Activated T-cell treated with anti-CD3 and anti-CD28 coated beads, Interleukin-2, amount 50 U/mL, for 24 hours (primary cell): Measurements from ENCODE around the gene NDUFAF2.

ENCODE experiments used
- DNase-seq: peaks from one replicate; pipeline ENCODE4 v3.0.0-alpha.2; 2020
- H3K27ac Mint-ChIP-seq: 2 replicates; pipeline ENCODE4 v1.8.0; 2020; ENCODE audit warnings: mild to moderate bottlenecking, mixed read lengths
- H3K27me3 Mint-ChIP-seq: 2 replicates; pipeline ENCODE4 v1.8.0; 2020; ENCODE audit warnings: mixed read lengths
- H3K36me3 Mint-ChIP-seq: 2 replicates; pipeline ENCODE4 v1.8.0; 2020; ENCODE audit warnings: low read depth, mixed read lengths
- H3K4me1 Mint-ChIP-seq: 2 replicates; pipeline ENCODE4 v1.8.0; 2020; ENCODE audit warnings: low read depth, mixed read lengths
- H3K4me3 Mint-ChIP-seq: 2 replicates; pipeline ENCODE4 v1.8.0; 2020; ENCODE audit warnings: mild to moderate bottlenecking, moderate library complexity, mixed read lengths
- H3K9me3 Mint-ChIP-seq: 2 replicates; pipeline ENCODE4 v1.8.0; 2020; ENCODE audit warnings: mixed read lengths

NDUFAF2 gene

GRCh38 chr5:61139931-61140330, 194.9 kb downstream of the NDUFAF2 start:
- Mint-ChIP-seq H3K9me3 (no peaks in the 10 kb centered on the region), H3K4me3 (no peak overlapping the region), H3K27ac (no peak overlapping the region), H3K36me3 (peaks cover 4% of the 10 kb centered on the region), H3K4me1 (no peaks in the 10 kb centered on the region), H3K27me3 (no peaks in the 10 kb centered on the region)
- no peak for DNase-seq

DNA sequence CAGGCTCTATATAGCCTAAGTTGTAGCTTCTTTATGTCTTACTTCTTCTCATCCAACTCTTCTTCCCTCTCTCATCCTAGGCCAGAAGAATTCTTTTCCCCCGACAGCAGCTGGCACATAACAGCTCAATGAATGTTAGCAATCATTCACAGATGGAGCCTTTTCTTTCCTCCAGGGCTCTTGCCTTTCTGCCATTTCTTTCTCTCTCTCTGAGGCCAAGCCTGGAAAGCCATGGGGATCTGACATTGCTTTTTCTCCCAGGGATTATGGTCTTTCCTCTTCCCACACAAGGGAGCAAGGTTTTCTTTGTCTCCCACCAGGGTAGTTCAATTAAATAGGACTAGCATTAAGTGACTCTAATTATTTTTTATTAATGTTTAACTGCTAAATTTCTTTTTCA, 196.8 kb downstream of the NDUFAF2 start:
- H3K4me1 Mint-ChIP-seq: no peaks in the 10 kb centered on the region
- H3K27me3 Mint-ChIP-seq: no peaks in the 10 kb centered on the region
- H3K27ac Mint-ChIP-seq: no peak overlapping the region
- no peak for DNase-seq
- peaks cover 15% of the 10 kb centered on the region for H3K36me3 Mint-ChIP-seq
- H3K9me3 Mint-ChIP-seq: peaks cover 6% of the 10 kb centered on the region
- no peak overlapping the region for H3K4me3 Mint-ChIP-seq

DNA sequence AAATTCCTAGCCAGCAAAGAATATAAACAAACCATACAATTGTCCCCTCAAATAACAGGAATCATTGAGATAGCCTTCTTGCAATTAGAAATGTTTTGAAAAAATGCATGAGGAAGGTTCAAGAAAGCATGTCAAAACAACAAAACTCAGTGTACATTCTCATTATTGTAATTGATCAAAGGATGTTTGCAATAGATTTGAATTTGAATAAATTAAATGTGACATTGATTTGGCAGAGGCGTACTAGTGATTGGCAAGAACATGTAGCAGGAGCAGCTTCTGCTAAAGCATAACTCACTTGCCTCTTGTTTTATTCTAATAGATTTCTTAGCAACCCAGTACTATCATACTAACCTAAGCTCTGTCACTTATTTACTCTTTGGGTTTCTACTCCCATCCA, 197.4 kb downstream of the NDUFAF2 start:
- peaks cover 6% of the 10 kb centered on the region for H3K9me3 Mint-ChIP-seq
- no peak overlapping the region for H3K27ac Mint-ChIP-seq
- no peak for DNase-seq
- no peak overlapping the region for H3K4me3 Mint-ChIP-seq
- H3K27me3 Mint-ChIP-seq: no peaks in the 10 kb centered on the region
- H3K36me3 Mint-ChIP-seq: peaks cover 17% of the 10 kb centered on the region
- H3K4me1 Mint-ChIP-seq: no peaks in the 10 kb centered on the region

- H3K27me3 Mint-ChIP-seq: no peaks in the 10 kb centered on the region
- no peak for DNase-seq
- peaks cover 6% of the 10 kb centered on the region for H3K9me3 Mint-ChIP-seq
- H3K36me3 Mint-ChIP-seq: peaks cover 19% of the 10 kb centered on the region
- no peaks in the 10 kb centered on the region for H3K4me1 Mint-ChIP-seq
- no peak overlapping the region for H3K27ac Mint-ChIP-seq
- H3K4me3 Mint-ChIP-seq: no peak overlapping the region
Observed at GRCh38 chr5:61142811-61143210, 197.8 kb downstream of the NDUFAF2 start.

DNA sequence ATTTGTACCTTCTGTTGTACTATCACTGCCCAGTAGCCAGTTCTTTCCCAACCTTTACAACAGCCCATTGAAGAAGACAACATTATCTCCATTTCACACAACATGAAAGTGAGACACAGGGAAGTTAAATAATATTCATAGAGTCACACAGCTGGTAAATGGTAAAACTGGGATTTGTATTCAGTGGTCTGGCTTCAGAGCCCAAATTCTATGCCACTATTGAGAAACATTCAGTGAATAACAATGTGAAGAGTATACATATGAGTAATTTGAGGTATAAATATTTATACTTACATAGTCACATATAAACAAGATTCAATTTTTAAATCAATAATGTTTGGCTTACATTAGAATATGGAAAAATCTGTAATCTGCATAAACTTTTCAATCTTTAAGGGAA, 203.5 kb downstream of the NDUFAF2 start:
- Mint-ChIP-seq H3K27ac (no peak overlapping the region), H3K36me3 (peaks cover 52% of the 10 kb centered on the region), H3K4me3 (no peak overlapping the region), H3K9me3 (peaks cover 25% of the 10 kb centered on the region), H3K4me1 (peaks cover 4% of the 10 kb centered on the region), H3K27me3 (no peaks in the 10 kb centered on the region)
- DNase-seq: no peak

DNA sequence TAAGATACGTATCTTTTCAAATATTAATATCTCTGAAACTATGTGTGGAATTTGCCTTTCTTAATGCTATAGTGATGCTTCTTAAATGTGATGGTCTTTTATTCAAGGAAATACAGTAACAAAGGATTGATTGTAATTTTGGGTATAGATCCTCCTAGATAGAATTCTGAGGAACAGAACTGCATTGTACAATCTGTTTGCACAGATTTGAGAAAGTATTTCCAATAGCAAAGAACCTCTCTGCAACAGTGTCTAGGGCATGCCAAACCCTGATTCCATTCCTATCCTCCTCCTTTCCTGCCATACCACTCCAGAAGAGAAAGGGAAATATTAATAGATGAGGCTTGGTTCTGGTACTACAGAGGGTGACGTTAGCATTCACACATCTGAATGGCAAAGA, 206.9 kb downstream of the NDUFAF2 start:
- H3K4me3 Mint-ChIP-seq: no peak overlapping the region
- H3K4me1 Mint-ChIP-seq: peaks cover 4% of the 10 kb centered on the region
- H3K27me3 Mint-ChIP-seq: no peaks in the 10 kb centered on the region
- no peak overlapping the region for H3K27ac Mint-ChIP-seq
- H3K36me3 Mint-ChIP-seq: peaks cover 67% of the 10 kb centered on the region
- peaks cover 38% of the 10 kb centered on the region for H3K9me3 Mint-ChIP-seq
- DNase-seq: no peak

- H3K9me3 Mint-ChIP-seq: peaks cover 37% of the 10 kb centered on the region
- H3K36me3 Mint-ChIP-seq: peaks cover 89% of the 10 kb centered on the region
- DNase-seq: no peak
- peaks cover 42% of the 10 kb centered on the region for H3K4me1 Mint-ChIP-seq
- no peaks in the 10 kb centered on the region for H3K27me3 Mint-ChIP-seq
- H3K4me3 Mint-ChIP-seq: peak overlapping the region; percentile 8
- H3K27ac Mint-ChIP-seq: no peak overlapping the region
Observed at GRCh38 chr5:61159070-61159469, 214.1 kb downstream of the NDUFAF2 start.

GRCh38 chr5:61159836-61160235, 214.8 kb downstream of the NDUFAF2 start:
- Mint-ChIP-seq H3K27me3 (no peaks in the 10 kb centered on the region), H3K4me1 (peaks cover 46% of the 10 kb centered on the region), H3K27ac (peak overlapping the region; percentile 89), H3K9me3 (peaks cover 29% of the 10 kb centered on the region), H3K36me3 (peaks cover 81% of the 10 kb centered on the region), H3K4me3 (peak overlapping the region; percentile 92)
- DNase-seq: no peak

DNA sequence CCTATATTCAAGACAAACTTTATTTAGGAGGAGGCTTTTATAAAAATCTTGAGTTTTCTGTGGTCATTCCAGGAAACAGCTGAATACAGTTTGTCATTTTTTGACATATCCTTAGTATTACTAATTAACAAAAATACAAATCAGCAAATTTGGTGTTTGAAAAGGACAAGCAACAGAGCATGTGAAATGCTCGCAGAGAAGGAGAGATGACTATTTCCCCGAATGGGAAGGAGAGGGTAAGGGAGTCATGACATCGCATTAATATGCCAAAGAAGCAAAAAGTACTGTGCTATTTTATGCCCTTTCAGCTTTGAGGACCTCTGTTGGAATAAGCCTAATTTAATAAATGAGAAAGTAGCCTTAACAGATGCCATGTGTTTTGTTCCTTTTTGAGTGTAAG, 215.5 kb downstream of the NDUFAF2 start:
- H3K9me3 Mint-ChIP-seq: peaks cover 24% of the 10 kb centered on the region
- H3K36me3 Mint-ChIP-seq: peaks cover 74% of the 10 kb centered on the region
- no peaks in the 10 kb centered on the region for H3K27me3 Mint-ChIP-seq
- DNase-seq: no peak
- peaks cover 47% of the 10 kb centered on the region for H3K4me1 Mint-ChIP-seq
- H3K27ac Mint-ChIP-seq: peak overlapping the region; percentile 89
- H3K4me3 Mint-ChIP-seq: peak overlapping the region; percentile 92

GRCh38 chr5:61162010-61162831, 217.2 kb downstream of the NDUFAF2 start, which contains the start of gene SMIM15:
SMIM15 (minus strand) TSS chr5:61162468; CDS start chr5:61160171, 2,297 bp downstream.
- H3K27ac Mint-ChIP-seq: peak within 1 kb of the TSS; percentile 96
- H3K9me3 Mint-ChIP-seq: peaks cover 21% of the 10 kb centered on the region
- H3K36me3 Mint-ChIP-seq: peaks cover 58% of the 10 kb centered on the region
- H3K4me3 Mint-ChIP-seq: peak within 1 kb of the TSS; percentile 92
- no peaks in the 10 kb centered on the region for H3K27me3 Mint-ChIP-seq
- H3K4me1 Mint-ChIP-seq: peaks cover 47% of the 10 kb centered on the region
- DNase-seq: peak; percentile 88

- H3K4me1 Mint-ChIP-seq: peaks cover 47% of the 10 kb centered on the region
- peak overlapping the region; percentile 96 for H3K27ac Mint-ChIP-seq
- no peaks in the 10 kb centered on the region for H3K27me3 Mint-ChIP-seq
- H3K4me3 Mint-ChIP-seq: peak overlapping the region; percentile 92
- H3K9me3 Mint-ChIP-seq: peaks cover 21% of the 10 kb centered on the region
- H3K36me3 Mint-ChIP-seq: peaks cover 50% of the 10 kb centered on the region
- DNase-seq: no peak
Observed at GRCh38 chr5:61162832-61163567, 218.0 kb downstream of the NDUFAF2 start.

- Mint-ChIP-seq H3K4me3 (peak overlapping the region; percentile 92), H3K36me3 (peaks cover 41% of the 10 kb centered on the region), H3K4me1 (peaks cover 40% of the 10 kb centered on the region), H3K27me3 (no peaks in the 10 kb centered on the region), H3K9me3 (peaks cover 17% of the 10 kb centered on the region), H3K27ac (no peak overlapping the region)
- DNase-seq: no peak
Observed at GRCh38 chr5:61163905-61164304, 218.9 kb downstream of the NDUFAF2 start.

DNA sequence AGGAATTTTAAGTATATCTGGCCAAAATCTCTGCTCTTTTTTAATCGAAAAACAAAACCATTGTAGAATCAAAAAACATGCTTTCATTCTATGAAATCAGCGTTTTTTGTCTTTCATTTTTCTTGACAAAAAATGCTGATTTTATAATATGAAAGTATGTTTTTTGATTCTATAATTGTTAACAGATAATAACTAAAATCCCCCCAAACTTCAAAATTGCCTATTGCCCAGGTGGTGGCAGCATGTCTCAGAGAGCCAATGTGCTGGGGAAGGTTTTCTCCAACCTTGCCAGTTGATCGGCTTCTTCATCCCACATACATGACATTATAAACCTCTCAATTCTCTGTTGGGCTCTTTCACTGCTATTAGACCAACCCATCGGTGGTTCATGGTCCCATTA, 222.4 kb downstream of the NDUFAF2 start:
- H3K27ac Mint-ChIP-seq: no peak overlapping the region
- H3K27me3 Mint-ChIP-seq: no peaks in the 10 kb centered on the region
- no peak overlapping the region for H3K4me3 Mint-ChIP-seq
- peaks cover 10% of the 10 kb centered on the region for H3K36me3 Mint-ChIP-seq
- no peak for DNase-seq
- H3K9me3 Mint-ChIP-seq: peaks cover 9% of the 10 kb centered on the region
- peaks cover 21% of the 10 kb centered on the region for H3K4me1 Mint-ChIP-seq

GRCh38 chr5:61168951-61169350, 223.9 kb downstream of the NDUFAF2 start:
- no peaks in the 10 kb centered on the region for H3K9me3 Mint-ChIP-seq
- H3K36me3 Mint-ChIP-seq: no peaks in the 10 kb centered on the region
- H3K4me1 Mint-ChIP-seq: peaks cover 7% of the 10 kb centered on the region
- no peaks in the 10 kb centered on the region for H3K27me3 Mint-ChIP-seq
- no peak for DNase-seq
- H3K27ac Mint-ChIP-seq: no peak overlapping the region
- H3K4me3 Mint-ChIP-seq: no peak overlapping the region

- Mint-ChIP-seq H3K4me1 (no peaks in the 10 kb centered on the region), H3K27ac (no peak overlapping the region), H3K4me3 (no peak overlapping the region), H3K27me3 (no peaks in the 10 kb centered on the region), H3K9me3 (no peaks in the 10 kb centered on the region), H3K36me3 (no peaks in the 10 kb centered on the region)
- no peak for DNase-seq
Observed at GRCh38 chr5:61171479-61171878, 226.5 kb downstream of the NDUFAF2 start.
